ENCODE measurements around the gene RPL10A. TPM values are rescaled to one million over a fixed set of nuclear protein-coding genes. Genes with fewer than 3 reads are reported as not detected.

RPL10A gene
- total and polyA plus RNA-seq, 2 of the 8 experiments (the other 6 are each of a cell fraction or from before 2014, with no cell fraction given) = 1,893 to 2,948 TPM

GRCh38 chr6:35468980-35469750 lies 964 bp downstream of the RPL10A start:
- Histone ChIP-seq H4K20me1 (replicated peaks in 1 of 2; ENCODE audit: control insufficient read depth in 1 of 2, insufficient read depth in 2 of 2, low read length in 2 of 2) (peaks cover 27 to 29% of the 10 kb centered on the region in 2 experiments), H3K27ac (ENCODE audit: low read depth, low read length) (peak overlapping the region; percentile 94), H2AFZ (ENCODE audit: low read length) (no peak overlapping the region), H3K4ac (replicated peaks; ENCODE audit: insufficient read length, low read depth, low read length) (peak overlapping the region; percentile 2), H2BK5ac (ENCODE audit: low read depth, low read length) (peak overlapping the region; percentile 94), H3K4me3 (ENCODE audit: extremely low read depth in 1 of 4, insufficient read depth in 2 of 4, low read depth in 3 of 4, low read length in 4 of 4) (peak overlapping the region; percentile 86 to 99 (median 92)), H3K27me3 (replicated peaks in 1 of 4; ENCODE audit: control insufficient read depth in 3 of 4, extremely low read depth in 1 of 4, insufficient read depth in 3 of 4, low read length in 3 of 4) (no peaks in the 10 kb centered on the region; a peak in 1 of 7 replicates), H3K18ac (ENCODE audit: extremely low read depth, low read length) (peak overlapping the region; percentile 85), H3K9ac (replicated peaks in 1 of 4; ENCODE audit: extremely low read depth in 1 of 4, low read depth in 3 of 4, low read length in 3 of 4) (peak overlapping the region; percentile 90 to 99 (median 98)), H2AK5ac (ENCODE audit: low read depth, low read length) (no peak overlapping the region; the same call in 1 of the 2 replicates), H2BK20ac (ENCODE audit: low read length) (no peak overlapping the region), H3K23ac (ENCODE audit: insufficient read length) (no peak overlapping the region), H3K14ac (ENCODE audit: insufficient read length) (no peak overlapping the region), H3K4me2 (ENCODE audit: insufficient read depth in 1 of 2, low read depth in 2 of 2, low read length in 2 of 2) (peak overlapping the region; percentile 98 to 99), H3K36me3 (ENCODE audit: control insufficient read depth in 2 of 4, insufficient read depth in 4 of 4, low read length in 3 of 4) (peaks cover 24 to 56% (median 31%) of the 10 kb centered on the region in 4 experiments), H3K9me3 (ENCODE audit: insufficient read depth in 2 of 2, low read depth in 1 of 2, low read length in 1 of 2) (no peaks in the 10 kb centered on the region; a peak in 1 of 4 replicates), H3K4me1 (replicated peaks in 1 of 4; ENCODE audit: control insufficient read depth in 3 of 4, insufficient read depth in 4 of 4, low read length in 3 of 4) (peaks cover 0 to 8% (median 5%) of the 10 kb centered on the region in 4 experiments; a peak in 6 of 7 replicates), H3K56ac (replicated peaks; ENCODE audit: insufficient read length, low read depth, low read length) (peak overlapping the region; percentile 72), H3K23me2 (ENCODE audit: low read depth, low read length) (peaks cover 13% of the 10 kb centered on the region), H4K91ac (replicated peaks; ENCODE audit: insufficient read length, low read length) (peak overlapping the region; percentile 14), H2BK120ac (replicated peaks; ENCODE audit: low read depth, low read length) (no peak overlapping the region), H2BK12ac (ENCODE audit: low read depth, low read length) (no peak overlapping the region), H4K5ac (ENCODE audit: insufficient read length, low read depth, low read length) (peak overlapping the region; percentile 94), H4K8ac (ENCODE audit: extremely low read depth, insufficient read depth, low read length) (peak overlapping the region; percentile 100), H3K79me2 (ENCODE audit: control insufficient read depth in 1 of 2, insufficient read depth in 2 of 2, low read length in 2 of 2) (peaks cover 14 to 30% of the 10 kb centered on the region in 2 experiments), H3K79me1 (ENCODE audit: low read depth, low read length) (peaks cover 4% of the 10 kb centered on the region; the same call in 1 of the 2 replicates), H2BK15ac (ENCODE audit: low read length) (no peak overlapping the region)
- ChIA-PET POLR2A (ENCODE audit: partially characterized antibody) (interaction anchor here (0.5 to 30.9 kb wide), 22 partner anchors 15 to 682 kb away, joined by 3 to 1319 read pairs (median 4); partner anchors contain the start of genes DEF6, FANCE, PPARD and TEAD3), CTCF (ENCODE audit: partially characterized antibody) (interaction anchor here (0.7 to 5.5 kb wide), 11 partner anchors 7 to 180 kb away, joined by 3 to 30 read pairs (median 7); partner anchors contain the start of gene DEF6)
- 2% methylated on average over 34 of the region's 37 CpGs; no CpG with 5 or more reads in 1 of the 2 experiments for WGBS, 2 experiments (ENCODE audit: extremely low coverage in 1 of 2, insufficient coverage in 1 of 2, insufficient read length in 1 of 2, insufficient replicate concordance in 2 of 2, low coverage in 1 of 2, low lambda C conversion rate in 2 of 2, missing lambda C conversion rate in 1 of 2)
- no peak for TF ChIP-seq SIRT6 (IDR thresholded peaks at IDR 0.05; ENCODE audit: low read length)
- peak; percentile 23 for TF ChIP-seq SAP30 (IDR thresholded peaks at IDR 0.05; ENCODE audit: insufficient read depth, insufficient replicate concordance, low read length)
- TF ChIP-seq E2F6 (IDR thresholded peaks at IDR 0.05) = no peak
- TF ChIP-seq POLR2AphosphoS5 (IDR thresholded peaks at IDR 0.05; ENCODE audit: low read depth, low read length) = peak; percentile 64; the same call in 1 of the 2 replicates
- TF ChIP-seq, protein P1, sequence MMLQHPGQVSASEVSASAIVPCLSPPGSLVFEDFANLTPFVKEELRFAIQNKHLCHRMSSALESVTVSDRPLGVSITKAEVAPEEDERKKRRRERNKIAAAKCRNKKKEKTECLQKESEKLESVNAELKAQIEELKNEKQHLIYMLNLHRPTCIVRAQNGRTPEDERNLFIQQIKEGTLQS (IDR thresholded peaks at IDR 0.05; ENCODE audit: insufficient read depth, low read depth, low read length) = no peak
- peak; percentile 26 for TF ChIP-seq TAF7 (optimal IDR thresholded peaks at IDR 0.05; ENCODE audit: borderline replicate concordance, low read depth, low read length)
- TF ChIP-seq ZNF274 (IDR thresholded peaks at IDR 0.05; ENCODE audit: borderline replicate concordance, extremely low read depth, low read length) = no peak
- TF ChIP-seq RAD21 (IDR thresholded peaks at IDR 0.05 in 1 of 2, conservative IDR thresholded peaks at IDR 0.05 in 1 of 2; ENCODE audit: low read depth in 2 of 2, low read length in 2 of 2) = no peak
- DNase-seq (ENCODE audit: low read depth in 1 of 2, low spot score in 2 of 2) = no peak
- no peak for FAIRE-seq

Data from H1 (cell line).